Mammary epithelial cell (primary cell): ENCODE measurements around the gene FARP1.

Experiments
- EZH2 ChIP-seq: IDR thresholded peaks from 2 replicates; pipeline ENCODE4 v1.6.1; 2012; ENCODE audit warnings: low read length, inconsistent platforms, borderline replicate concordance
- TF ChIP-seq, protein P1 (sequence below), 2 donors: IDR thresholded peaks in 1 of 2; conservative IDR thresholded peaks in 1 of 2; 2 replicates each; pipeline ENCODE4 v1.5.1; 2011 to 2012; ENCODE audit warnings: inconsistent platforms in 2 of 2, low read length in 2 of 2, mild to moderate bottlenecking in 2 of 2, control low read depth in 1 of 2, low read depth in 1 of 2; ENCODE audit not compliant: insufficient read depth in 1 of 2; ENCODE audit errors: extremely low read depth in 1 of 2

GRCh38 chr13:98429977-98430736 lies 287.3 kb downstream of the FARP1 start:
- TF ChIP-seq, protein P1, sequence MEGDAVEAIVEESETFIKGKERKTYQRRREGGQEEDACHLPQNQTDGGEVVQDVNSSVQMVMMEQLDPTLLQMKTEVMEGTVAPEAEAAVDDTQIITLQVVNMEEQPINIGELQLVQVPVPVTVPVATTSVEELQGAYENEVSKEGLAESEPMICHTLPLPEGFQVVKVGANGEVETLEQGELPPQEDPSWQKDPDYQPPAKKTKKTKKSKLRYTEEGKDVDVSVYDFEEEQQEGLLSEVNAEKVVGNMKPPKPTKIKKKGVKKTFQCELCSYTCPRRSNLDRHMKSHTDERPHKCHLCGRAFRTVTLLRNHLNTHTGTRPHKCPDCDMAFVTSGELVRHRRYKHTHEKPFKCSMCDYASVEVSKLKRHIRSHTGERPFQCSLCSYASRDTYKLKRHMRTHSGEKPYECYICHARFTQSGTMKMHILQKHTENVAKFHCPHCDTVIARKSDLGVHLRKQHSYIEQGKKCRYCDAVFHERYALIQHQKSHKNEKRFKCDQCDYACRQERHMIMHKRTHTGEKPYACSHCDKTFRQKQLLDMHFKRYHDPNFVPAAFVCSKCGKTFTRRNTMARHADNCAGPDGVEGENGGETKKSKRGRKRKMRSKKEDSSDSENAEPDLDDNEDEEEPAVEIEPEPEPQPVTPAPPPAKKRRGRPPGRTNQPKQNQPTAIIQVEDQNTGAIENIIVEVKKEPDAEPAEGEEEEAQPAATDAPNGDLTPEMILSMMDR (conservative IDR thresholded peaks at IDR 0.05 in 1 of 2, IDR thresholded peaks at IDR 0.05 in 1 of 2; ENCODE audit: extremely low read depth in 1 of 2, insufficient read depth in 1 of 2, low read depth in 1 of 2, low read length in 2 of 2), result no peak
- no peak for TF ChIP-seq EZH2
